Activated gamma-delta T cell treated with anti-CD3 and anti-CD28 coated beads, Interleukin-2, amount 50 U/mL, for 16 hours (primary cell): ENCODE measurements around the gene MAN1B1.
A peak's percentile ranks its signal among the peaks of the same experiment; 100 is the strongest.

Experiments
- DNase-seq: peaks from one replicate; pipeline ENCODE4 v3.0.0-alpha.2; 2020; ENCODE audit warnings: low read depth

MAN1B1 gene

DNA sequence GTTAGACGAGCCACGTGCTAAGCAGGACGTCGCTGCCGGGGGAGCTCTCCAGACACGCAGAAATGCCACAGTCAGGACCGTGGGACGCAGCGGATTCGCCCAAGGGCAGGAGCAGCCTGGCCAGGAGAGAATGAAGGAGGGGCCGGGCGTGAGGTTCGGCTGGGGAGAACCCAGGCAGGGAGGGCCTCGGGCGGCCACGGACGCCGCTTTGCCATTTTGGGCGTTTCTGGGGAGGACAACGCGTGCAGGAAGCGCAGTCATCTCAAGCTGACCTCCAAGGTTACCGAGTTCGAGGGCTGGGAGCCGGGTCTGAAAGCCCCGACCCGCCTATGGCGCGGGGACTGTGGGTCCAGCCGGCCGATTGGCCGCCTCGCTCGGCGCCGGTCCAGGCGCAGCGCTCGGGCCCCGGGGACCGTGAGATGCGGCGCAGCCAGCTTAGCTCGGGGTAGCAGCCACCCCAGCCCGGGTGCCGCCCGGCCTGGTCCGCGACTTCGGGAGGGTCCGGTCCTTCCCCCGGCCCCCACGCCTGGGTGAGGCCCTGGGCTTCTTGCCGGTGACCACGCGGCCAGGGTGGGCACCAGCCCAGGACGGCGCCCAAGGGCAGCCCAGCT, 760 bp upstream of the MAN1B1 start:
- no peak for DNase-seq

DNA sequence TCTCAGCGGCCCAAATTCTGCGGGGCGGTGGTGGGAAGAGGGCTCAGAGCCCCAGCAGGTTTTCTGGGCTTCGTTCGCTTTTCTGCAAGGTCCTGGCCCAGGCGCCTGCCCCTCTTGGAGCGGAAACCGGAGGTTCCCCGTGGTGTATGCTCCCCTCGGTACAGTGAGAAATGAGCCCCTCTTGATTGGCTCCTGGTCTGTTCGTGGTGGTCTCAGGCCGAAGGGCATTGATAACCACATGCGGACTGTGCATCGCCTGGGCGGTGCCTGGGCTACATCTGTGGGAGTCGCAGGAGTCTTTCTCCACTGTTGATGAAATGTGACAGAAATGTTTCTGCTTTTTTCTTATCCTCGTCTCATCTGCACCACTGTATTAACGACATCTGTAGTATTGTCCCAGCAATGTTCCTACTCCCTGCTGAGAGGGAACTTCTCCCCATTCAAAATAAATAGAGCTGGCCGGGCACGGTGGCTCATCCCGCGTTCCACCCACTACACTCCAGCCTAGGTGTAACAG, 682 bp downstream of the MAN1B1 start:
- DNase-seq, result no peak

DNA sequence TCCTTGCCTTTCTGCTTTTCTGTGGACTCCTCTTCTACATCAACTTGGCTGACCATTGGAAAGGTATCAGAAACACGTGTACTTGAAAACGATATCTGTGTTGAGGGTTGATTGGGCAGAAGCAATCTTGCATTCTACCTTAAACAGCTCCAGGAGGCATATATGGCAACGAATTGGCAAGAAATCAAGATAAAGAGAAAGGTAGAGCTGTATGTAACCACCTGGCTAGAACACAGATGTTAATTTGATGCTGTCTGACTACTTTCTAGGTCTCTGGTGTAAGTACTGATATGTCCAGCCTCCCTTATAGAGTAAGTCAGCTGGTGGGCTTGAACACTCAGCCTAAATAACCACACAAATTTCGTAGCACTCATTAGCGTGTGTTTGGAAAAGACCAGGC, 1.3 kb downstream of the MAN1B1 start:
- no peak for DNase-seq

DNA sequence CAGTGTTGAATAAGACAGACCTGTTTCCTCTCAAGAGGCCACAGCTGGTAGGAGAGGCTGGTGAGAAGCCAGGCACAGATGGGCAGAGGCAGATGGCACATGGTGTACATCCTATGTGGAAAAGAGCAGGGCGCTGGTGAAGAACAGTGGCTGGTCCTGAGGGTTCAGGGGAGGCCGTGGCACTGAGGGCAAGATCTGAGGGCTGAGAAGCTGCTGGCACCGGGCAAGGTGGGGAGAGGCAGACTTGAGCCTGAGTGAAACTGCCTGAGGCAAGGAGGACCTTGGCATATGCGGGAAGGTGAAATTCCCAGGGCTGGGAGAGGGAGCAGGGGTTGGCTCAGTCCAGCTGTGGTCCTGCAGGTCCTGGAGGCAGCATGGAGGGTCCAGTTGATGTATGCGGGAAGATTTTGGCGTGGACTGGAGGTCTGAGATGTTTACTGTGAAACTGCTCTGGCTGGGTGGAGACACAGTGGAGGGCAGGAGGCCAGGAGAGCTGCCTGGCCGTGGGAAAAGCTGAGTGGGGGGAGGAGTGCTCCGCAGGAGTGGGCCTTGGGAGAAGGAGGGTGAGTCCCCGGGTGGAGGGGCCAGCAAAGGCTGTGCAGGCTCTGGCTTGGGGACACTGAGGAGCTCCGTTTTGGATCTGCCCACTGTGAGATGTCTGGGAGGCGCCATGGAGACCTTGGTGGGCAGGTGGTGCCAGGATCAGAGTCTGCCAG, 2.6 kb downstream of the MAN1B1 start:
- no peak for DNase-seq

DNA sequence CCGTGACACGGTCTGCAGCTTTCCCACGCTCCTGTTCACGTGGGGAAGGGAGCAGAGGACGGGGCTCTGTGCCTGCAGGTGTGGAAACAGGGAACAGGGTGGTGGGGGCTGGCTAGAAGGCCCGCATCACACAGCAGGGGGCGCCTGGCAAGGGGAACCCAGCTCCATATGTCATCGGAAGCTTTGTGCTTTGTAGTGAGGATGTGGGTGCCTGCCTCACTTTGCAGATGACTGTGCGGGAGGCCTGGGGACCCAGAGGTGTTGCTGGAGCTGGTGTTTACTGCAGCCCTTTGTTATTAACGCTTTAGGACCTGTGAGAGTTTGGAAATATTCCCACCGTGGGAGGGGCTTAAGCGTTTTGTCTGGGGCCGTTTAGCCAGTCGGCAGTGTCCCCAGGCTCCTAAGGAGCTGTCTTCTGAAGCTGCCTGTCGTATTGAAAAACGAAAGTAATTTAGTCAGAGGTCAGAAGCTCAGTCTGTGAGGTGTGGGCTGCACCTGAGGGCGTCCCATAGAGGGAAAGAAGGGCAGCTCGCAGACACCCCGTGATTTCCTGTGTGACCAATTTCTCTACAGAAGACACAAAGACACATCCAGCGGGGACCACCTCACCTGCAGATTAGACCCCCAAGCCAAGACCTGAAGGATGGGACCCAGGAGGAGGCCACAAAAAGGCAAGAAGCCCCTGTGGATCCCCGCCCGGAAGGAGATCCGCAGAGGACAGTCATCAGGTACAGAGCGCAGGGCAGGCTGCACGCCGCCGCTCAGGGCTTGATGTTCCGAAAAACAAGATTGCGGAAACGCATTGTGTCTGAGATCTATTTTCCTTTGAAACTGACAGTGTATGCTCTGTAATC, 9.1 kb downstream of the MAN1B1 start:
- peak; percentile 84 for DNase-seq

DNA sequence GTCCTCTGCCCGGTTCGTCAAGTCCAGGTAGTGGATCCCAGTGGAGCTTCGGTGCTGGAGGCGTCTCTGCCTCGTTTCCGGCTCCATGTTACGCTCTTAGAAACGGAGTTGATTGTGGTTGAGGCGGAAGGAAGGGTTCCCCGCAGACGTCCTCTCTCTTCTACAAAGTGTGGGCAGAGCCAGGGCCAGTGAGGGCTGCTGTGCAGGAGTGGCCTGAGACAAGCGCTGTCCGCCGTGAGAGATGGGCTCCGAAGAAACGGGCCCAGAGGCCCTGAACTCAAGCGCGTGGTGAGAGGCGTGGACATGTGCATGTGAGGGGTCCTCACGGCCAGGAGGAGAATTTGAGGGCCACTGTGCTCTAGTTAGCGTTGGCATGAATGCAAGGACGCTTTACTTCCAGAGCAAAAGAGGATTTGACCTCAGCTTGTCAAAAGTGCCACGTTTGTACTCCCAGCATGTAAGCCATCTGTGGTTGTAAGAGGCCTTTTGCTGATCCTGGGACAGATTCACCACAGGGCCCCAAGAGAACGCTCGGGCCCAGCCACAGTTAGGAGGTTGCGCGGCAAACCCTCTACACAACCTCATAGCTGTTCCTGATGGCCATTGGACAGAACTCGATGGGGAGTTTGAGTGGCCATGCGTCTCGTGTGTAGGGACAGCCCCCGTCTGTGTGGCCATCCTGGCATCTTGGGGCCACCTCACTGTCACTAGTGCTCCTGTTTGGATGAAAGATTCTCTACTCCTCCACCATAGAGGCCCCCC, 10.2 kb downstream of the MAN1B1 start:
- no peak for DNase-seq

DNA sequence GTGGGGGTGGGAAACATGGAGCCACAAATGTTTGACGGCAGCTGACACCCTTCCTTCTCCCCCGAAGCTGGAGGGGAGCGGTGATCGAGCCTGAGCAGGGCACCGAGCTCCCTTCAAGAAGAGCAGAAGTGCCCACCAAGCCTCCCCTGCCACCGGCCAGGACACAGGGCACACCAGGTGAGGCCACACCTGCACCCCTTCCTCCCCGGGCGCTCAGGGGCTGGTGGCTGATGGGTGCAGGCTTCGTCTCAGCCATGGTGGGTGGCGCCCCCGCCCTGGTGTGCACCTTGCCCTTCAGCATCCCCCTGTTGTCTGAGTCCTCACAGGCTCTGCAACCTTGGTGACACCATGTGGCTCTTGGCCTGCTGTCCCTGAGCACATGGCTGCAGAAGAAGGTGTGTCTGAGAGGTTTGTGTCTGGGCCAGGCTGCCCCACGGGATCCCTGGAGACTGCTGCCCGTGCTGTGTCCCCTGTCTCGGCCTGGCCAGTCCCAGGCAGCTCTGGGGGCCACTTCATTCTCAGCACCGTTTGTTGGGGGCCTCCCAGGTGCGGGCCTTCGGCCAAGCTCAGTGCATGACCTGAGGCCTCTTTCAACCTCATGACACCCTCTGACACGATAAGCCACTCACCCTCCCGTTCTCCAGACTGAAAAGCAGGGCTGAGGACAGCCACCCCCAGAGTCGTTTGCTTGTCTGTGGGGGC, 11.1 kb downstream of the MAN1B1 start:
- no peak for DNase-seq

DNA sequence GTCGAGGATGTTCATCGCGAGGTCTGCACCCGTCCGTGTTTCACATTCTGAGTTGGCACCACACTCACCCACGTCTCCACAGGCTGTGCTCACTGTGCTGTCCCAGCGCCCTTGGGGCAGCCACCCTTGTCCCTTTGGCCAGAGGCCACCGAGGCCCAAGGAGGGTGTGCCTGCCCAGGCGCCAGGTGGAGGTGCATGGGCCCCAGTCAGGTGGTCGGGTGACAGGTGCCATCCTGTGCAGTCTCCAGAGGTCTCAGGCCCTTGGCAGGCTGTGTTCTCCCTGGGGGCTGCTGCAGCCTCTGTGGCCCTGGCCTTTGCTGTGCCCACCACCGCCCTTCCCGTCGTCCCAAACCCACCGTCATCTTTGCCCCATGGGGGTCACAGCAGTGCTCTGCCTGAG, 12.4 kb downstream of the MAN1B1 start:
- DNase-seq, result no peak

DNA sequence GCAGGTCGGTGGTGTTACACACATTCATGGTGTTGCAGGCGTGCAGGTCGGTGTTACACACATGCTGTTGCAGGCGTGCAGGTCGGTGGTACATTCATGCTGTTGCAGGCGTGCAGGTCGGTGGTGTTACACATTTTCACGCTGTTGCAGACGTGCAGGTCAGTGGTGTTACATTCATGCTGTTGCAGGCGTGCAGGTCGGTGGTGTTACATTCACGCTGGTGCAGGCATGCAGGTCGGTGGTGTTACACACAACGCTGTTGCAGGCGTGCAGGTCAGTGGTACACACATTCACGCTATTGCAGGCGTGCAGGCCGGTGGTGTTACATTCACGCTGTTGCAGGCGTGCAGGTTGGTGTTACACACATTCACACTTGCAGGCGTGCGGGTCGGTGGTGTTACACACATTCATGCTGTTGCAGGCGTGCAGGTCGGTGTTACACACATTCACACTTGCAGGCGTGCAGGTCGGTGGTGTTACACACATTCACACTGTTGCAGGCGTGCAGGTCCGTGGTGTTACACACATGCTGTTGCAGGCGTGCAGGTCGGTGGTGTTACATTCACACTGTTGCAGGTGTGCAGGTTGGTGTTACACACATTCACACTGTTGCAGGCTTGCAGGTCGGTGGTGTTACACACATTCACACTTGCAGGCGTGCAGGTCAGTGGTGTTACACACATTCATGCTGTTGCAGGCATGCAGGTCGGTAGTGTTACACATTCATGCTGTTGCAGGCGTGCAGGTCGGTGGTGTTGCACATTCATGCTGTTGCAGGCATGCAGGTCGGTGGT, 16.6 kb downstream of the MAN1B1 start:
- no peak for DNase-seq

DNA sequence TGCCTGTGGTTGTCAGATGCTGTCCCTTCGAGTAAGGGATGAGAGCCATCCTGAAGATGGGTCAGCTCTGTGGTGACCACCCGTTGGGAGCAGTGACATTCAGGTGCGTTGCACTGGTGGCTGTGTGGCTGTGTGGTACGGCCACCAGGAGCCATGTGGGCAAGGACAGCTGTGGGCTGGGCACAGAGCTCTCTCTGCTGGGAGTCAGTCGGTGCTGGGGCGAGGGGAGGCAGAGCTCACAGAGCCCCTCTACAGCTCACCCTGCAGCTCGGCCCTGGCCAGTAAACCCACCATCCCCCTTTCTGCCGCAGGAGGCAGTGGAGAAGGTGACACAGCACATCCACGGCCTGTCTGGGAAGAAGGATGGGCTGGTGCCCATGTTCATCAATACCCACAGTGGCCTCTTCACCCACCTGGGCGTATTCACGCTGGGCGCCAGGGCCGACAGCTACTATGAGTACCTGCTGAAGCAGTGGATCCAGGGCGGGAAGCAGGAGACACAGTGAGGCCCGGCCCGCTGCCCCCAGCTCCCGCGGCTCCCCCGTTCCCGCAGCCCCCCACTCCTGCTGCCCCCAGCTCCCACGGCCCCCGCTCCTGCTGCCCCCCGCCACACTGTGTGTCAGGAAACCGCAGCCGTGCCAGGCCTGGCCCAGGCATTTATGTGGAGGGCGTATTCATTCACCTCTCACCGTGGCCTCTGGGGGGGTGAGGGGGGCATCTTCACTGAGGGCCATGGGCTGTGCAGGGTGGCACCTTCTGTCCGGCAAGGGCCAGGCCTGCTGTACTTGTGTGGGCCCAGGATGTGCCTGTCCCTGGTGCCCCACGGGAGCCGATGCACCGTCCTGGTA, 19.3 kb downstream of the MAN1B1 start:
- no peak for DNase-seq

DNA sequence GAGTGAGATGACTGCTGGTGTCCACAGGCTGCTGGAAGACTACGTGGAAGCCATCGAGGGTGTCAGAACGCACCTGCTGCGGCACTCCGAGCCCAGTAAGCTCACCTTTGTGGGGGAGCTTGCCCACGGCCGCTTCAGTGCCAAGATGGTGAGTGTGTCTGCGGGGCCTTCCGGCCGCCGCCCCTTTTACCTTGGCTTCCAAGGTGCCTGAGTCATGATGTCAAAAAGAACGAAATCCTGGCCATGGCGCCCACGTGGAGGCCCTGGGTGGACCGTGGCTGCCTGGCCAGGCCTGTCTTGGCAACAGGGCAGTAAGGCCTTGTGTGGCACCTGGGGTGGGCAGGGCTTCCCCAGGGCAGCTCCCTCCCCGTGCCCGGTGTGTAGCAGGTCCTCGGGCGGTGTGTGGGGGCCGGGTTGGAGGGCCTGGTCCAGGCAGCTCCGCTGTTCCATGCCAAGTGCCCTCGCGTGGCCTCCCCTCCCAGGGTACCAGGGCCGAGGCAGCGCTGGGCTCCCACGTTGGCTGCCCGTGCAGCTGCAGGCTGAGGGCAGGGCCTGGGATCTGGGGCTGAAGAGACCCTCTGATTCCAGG, 20.0 kb downstream of the MAN1B1 start:
- no peak for DNase-seq

DNA sequence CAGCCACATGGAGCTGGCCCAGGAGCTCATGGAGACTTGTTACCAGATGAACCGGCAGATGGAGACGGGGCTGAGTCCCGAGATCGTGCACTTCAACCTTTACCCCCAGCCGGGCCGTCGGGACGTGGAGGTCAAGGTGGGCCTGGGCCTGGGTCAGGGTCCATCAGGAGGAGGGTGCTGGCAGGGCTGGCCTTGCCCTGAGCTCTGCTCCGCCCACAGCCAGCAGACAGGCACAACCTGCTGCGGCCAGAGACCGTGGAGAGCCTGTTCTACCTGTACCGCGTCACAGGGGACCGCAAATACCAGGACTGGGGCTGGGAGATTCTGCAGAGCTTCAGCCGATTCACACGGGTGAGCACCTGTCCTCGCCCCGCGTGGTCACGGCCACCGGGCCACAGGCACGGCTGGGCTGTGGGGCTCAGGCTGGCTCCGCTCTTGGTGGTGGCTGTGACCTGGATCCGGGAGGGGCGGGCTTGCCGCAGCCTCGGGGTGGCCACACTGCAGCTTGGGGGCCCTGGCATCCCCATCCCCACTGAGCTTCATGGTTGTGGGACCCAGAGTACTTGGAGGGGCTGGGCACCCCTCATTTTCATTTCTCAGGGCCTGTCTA, 20.6 kb downstream of the MAN1B1 start:
- DNase-seq, result no peak

DNA sequence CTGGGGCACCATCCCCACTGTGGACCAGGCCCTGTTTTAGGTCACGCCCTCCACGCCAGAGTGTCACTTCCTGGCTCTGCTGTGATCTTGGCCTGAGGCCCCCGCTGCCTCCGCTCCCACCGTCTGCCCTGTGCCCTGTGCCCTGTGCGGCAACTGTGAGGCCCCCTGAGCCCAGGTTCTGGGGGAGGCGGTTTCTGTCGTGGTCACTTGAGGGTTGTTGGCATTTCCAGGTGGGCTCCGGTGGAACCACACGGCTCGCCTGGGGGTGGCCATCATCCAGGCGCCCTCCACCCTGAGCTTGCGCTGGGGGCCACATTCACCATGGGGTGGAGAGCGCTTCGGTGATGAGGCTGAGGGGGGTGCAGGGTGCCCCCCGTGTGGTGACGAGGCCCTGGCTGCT, 21.2 kb downstream of the MAN1B1 start:
- DNase-seq, result no peak

DNA sequence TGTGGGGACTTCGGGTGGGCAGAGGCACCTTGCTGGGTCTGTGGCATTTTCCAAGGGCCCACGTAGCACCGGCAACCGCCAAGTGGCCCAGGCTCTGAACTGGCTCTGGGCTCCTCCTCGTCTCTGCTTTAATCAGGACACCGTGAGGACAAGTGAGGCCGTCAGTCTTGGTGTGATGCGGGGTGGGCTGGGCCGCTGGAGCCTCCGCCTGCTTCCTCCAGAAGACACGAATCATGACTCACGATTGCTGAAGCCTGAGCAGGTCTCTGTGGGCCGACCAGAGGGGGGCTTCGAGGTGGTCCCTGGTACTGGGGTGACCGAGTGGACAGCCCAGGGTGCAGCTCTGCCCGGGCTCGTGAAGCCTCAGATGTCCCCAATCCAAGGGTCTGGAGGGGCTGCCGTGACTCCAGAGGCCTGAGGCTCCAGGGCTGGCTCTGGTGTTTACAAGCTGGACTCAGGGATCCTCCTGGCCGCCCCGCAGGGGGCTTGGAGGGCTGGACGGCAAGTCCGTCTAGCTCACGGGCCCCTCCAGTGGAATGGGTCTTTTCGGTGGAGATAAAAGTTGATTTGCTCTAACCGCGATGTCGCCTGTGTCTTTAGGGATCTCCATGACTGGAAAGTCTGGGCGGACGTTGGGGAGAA, 21.9 kb downstream of the MAN1B1 start:
- DNase-seq, result no peak

DNA sequence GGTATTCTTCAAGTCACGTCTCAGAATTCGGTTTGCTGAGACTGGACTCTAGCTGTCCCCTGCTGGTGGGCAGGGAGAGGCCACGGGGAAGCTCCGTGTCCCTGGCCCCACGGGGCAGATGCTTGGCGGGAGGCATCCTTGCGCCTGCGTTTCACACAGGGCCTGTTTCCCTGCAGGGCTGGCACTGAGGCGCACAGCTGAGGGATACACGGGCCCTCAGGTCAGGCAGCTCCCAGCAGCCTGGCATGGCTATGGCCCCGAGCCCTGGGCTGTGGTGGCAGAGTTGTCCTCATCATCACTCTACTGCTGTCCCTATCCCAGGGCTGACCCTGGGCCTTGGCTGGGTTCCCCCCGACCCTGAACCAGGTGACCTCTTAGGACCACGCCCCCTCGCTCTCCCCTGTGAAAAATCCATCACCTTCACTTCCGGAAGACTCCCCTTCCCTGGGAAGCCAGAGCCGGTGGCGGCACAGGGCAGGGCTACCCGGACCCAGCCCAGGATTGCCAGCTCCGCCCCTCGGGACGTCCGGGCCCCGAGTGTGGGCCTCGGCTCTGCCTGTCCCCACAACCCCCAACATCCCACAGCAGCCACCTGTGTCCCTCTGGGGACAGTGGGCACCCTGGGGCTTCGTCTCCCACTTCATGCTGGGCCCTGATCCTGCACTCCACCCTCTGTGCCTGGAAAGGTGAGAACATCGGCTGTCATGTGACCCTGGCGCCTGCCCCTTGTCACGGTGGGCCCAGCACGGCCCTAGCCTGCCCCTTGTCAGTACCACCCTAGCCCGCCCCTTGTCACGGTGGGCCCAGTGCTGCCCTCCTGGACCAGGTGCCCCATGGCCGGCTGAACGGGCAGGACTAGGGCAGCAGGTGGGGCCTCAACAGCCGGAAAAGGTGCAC, 22.7 kb downstream of the MAN1B1 start:
- no peak for DNase-seq

DNA sequence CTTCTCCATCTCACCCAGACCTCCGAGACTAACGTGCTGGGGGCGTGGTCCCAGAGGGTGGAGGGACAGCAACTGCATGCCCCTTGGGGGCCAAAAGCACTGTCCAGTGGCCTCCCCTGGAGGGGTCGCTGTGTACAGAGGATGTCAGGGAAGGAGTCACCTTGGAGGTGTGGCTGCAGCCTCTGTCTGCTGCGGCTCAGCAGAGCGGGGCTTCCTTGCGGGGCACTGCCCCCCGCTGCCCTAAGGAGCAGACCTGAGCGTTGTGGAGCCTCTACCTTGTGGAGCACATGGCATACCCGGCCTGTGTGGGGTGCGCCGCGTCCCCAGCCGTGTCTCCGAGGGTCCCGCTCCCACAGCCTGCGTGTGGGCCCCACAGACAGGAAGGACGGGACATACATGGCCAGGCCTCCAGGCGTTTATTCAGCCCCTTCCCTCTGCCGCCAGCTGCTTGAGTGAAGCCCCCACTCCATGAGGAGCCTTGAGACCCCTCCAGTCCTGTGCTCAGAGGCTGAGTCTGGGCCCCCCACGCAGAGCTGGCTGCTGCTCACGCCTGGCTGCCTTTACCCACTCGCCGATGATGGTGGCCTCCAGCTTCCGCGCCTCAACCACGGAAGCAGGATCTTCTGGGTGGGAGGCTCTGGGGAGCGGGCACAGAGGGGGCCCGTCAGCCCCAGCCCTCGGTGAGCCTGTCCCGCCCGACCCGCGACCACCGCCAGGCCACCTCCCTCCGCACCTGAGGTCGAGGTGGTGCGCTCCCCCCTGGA, 23.5 kb downstream of the MAN1B1 start:
- no peak for DNase-seq
